HepG2 (cell line): ENCODE measurements around the gene PSMB11. TPM values are rescaled to one million over a fixed set of nuclear protein-coding genes. Genes with fewer than 3 reads are reported as not detected.

ENCODE experiments used
- BCL3 ChIP-seq: sonication (generic); formaldehyde crosslinking; IDR thresholded peaks from 2 replicates; pipeline ENCODE4 v1.5.1; 2020; ENCODE audit warnings: mild to moderate bottlenecking, missing genetic modification reagents, moderate library complexity
- DMTF1 ChIP-seq: sonication (generic); formaldehyde crosslinking; IDR thresholded peaks from 2 replicates; pipeline ENCODE4 v1.4.0; 2020; ENCODE audit warnings: mild to moderate bottlenecking, missing genetic modification reagents
- E2F5 ChIP-seq: sonication (generic); formaldehyde crosslinking; conservative IDR thresholded peaks from 2 replicates; pipeline ENCODE4 v1.4.0; 2020; ENCODE audit warnings: missing genetic modification reagents
- EP300 ChIP-seq, 3 experiments: sonication (generic) in 1 of 3; formaldehyde crosslinking in 1 of 3; IDR thresholded peaks; 2 replicates each; pipeline versions ENCODE4 v1.5.1 to v1.6.1; 2011 to 2020; ENCODE audit warnings: low read depth in 2 of 3, low read length in 2 of 3, borderline replicate concordance in 1 of 3, improper control_type of control experiment in 1 of 3, mild to moderate bottlenecking in 1 of 3, missing genetic modification reagents in 1 of 3, moderate library complexity in 1 of 3
- TOPORS ChIP-seq: sonication (generic); formaldehyde crosslinking; IDR thresholded peaks from 2 replicates; pipeline ENCODE4 v1.8.0; 2023; ENCODE audit warnings: mild to moderate bottlenecking, missing genetic modification reagents
- U2AF1 ChIP-seq: fragments of 200-400 bp; formaldehyde crosslinking; optimal IDR thresholded peaks from 2 replicates; pipeline ENCODE3; 2017; ENCODE audit warnings: mild to moderate bottlenecking, low read depth, low read length
- WIZ ChIP-seq: sonication (generic); formaldehyde crosslinking; IDR thresholded peaks from 2 replicates; pipeline ENCODE4 v1.5.1; 2020; ENCODE audit warnings: mild to moderate bottlenecking, missing genetic modification reagents
- ZFP91 ChIP-seq: sonication (generic); formaldehyde crosslinking; IDR thresholded peaks from 2 replicates; pipeline ENCODE4 v1.9.0; 2022; ENCODE audit warnings: missing genetic modification reagents, mild to moderate bottlenecking, borderline replicate concordance
- polyA plus RNA-seq, 8 experiments: library from polyadenylated mRNA; depleted of rRNA in 3 of 8; stranded (reverse) in 7 of 8; unstranded in 1 of 8; fragments of >200 nt; fragmentation: Illumina TruSeq in 4 of 8; extraction: Trizol in 4 of 8; gene quantifications; 2 replicates each; pipeline versions ENCODE4 v1.2.1 to v1.2.3, GENCODE V29; 2011 to 2016; ENCODE audit warnings: low read depth in 4 of 8, missing spikeins in 1 of 8, mixed read lengths in 1 of 8; ENCODE audit not compliant: insufficient read depth in 1 of 8
- total RNA-seq, 5 experiments: library from RNA; depleted of rRNA; stranded (reverse); fragments of >200 nt; fragmentation: Illumina TruSeq; extraction: Trizol; gene quantifications; 2 replicates each; pipeline ENCODE4 v1.2.3, GENCODE V29; 2016; ENCODE audit warnings: low read depth in 1 of 5
- TF ChIP-seq, protein P1 (sequence below): sonication (generic); formaldehyde crosslinking; IDR thresholded peaks from 2 replicates; pipeline ENCODE4 v1.9.0; 2021; ENCODE audit warnings: missing genetic modification reagents, borderline replicate concordance
- TF ChIP-seq, protein P2 (sequence below), 2 experiments: fragments of 450-650 bp in 1 of 2; sonication (generic) in 1 of 2; formaldehyde crosslinking; IDR thresholded peaks; 2 replicates each; pipeline versions ENCODE4 v1.5.0 to v1.8.0; 2020 to 2022; ENCODE audit warnings: mild to moderate bottlenecking in 1 of 2, missing genetic modification reagents in 1 of 2
- TF ChIP-seq, protein P3 (sequence below): sonication (generic); formaldehyde crosslinking; IDR thresholded peaks from 2 replicates; pipeline ENCODE4 v1.5.1; 2020; ENCODE audit warnings: missing genetic modification reagents, mild to moderate bottlenecking, borderline replicate concordance
- TF ChIP-seq, protein P4 (sequence below): sonication (generic); formaldehyde crosslinking; IDR thresholded peaks from 2 replicates; pipeline ENCODE4 v1.8.1; 2023; ENCODE audit warnings: mild to moderate bottlenecking, inconsistent platforms, moderate library complexity, missing genetic modification reagents, borderline replicate concordance

Gene PSMB11
- total and polyA plus RNA-seq, 2 of the 13 experiments (the other 11 are each of a cell fraction or from before 2014, with no cell fraction given): not detected

DNA sequence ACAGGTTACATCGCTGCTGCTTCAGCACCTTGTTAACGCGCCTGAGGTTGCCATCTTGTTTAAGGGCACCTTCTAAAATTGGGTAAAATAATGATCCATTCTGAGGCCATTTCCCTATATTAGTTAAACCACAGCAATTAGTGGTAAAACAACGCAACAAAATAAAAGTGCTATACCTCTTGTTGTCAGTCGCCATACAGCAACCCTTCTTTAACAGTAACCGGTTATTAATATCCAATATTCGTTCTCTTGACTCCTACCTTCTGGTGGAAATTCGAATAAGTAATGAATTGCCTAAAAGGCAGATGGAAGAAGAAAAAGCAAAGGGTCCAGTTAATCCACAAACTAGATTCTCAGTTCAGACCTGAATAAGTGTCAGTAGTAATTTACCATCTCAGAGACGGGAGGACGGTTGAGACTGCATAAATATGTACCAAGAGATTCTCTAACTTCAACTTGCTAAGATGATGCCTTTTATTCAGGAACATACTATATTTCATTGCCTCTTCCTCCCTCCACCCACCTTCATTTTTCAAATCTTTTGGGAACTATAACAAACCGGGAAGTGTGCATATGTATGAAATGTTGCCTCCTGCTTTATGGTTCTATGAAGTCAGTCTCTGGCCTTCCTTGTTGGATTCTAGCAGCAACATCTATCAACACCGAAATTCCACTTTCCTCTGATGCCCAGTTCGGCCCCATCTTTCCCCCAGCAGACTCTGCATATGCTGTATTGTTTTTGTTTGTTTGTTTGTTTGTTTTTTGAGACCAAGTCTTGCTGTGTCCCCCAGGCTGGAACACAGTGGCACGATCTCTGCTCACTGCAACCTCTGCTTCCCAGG is 6.5 kb upstream of the PSMB11 start (continued):
- TF ChIP-seq, protein P1, sequence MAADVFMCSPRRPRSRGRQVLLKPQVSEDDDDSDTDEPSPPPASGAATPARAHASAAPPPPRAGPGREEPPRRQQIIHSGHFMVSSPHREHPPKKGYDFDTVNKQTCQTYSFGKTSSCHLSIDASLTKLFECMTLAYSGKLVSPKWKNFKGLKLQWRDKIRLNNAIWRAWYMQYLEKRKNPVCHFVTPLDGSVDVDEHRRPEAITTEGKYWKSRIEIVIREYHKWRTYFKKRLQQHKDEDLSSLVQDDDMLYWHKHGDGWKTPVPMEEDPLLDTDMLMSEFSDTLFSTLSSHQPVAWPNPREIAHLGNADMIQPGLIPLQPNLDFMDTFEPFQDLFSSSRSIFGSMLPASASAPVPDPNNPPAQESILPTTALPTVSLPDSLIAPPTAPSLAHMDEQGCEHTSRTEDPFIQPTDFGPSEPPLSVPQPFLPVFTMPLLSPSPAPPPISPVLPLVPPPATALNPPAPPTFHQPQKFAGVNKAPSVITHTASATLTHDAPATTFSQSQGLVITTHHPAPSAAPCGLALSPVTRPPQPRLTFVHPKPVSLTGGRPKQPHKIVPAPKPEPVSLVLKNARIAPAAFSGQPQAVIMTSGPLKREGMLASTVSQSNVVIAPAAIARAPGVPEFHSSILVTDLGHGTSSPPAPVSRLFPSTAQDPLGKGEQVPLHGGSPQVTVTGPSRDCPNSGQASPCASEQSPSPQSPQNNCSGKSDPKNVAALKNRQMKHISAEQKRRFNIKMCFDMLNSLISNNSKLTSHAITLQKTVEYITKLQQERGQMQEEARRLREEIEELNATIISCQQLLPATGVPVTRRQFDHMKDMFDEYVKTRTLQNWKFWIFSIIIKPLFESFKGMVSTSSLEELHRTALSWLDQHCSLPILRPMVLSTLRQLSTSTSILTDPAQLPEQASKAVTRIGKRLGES: no peak
- TF ChIP-seq TOPORS (CRISPR knock-in tag) (no peak), U2AF1 (no peak), BCL3 (CRISPR knock-in tag) (no peak), EP300 (IDR thresholded peaks at IDR 0.05; ENCODE audit: low read depth in 2 of 2, low read length in 2 of 2) (0 out of 4 replicates have a peak, but pooled peaks of 1 of the 2 experiments have one; percentile 13), EP300 (CRISPR knock-in tag; IDR thresholded peaks at IDR 0.05; ENCODE audit: borderline replicate concordance) (no peak), WIZ (CRISPR knock-in tag) (0 out of 2 replicates have a peak, but pooled peaks have one; percentile 5), E2F5 (no peak), ZFP91 (CRISPR knock-in tag) (no peak), DMTF1 (no peak)
- TF ChIP-seq, protein P2, sequence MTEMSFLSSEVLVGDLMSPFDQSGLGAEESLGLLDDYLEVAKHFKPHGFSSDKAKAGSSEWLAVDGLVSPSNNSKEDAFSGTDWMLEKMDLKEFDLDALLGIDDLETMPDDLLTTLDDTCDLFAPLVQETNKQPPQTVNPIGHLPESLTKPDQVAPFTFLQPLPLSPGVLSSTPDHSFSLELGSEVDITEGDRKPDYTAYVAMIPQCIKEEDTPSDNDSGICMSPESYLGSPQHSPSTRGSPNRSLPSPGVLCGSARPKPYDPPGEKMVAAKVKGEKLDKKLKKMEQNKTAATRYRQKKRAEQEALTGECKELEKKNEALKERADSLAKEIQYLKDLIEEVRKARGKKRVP (CRISPR knock-in tag; IDR thresholded peaks at IDR 0.05): no peak
- TF ChIP-seq, protein P3, sequence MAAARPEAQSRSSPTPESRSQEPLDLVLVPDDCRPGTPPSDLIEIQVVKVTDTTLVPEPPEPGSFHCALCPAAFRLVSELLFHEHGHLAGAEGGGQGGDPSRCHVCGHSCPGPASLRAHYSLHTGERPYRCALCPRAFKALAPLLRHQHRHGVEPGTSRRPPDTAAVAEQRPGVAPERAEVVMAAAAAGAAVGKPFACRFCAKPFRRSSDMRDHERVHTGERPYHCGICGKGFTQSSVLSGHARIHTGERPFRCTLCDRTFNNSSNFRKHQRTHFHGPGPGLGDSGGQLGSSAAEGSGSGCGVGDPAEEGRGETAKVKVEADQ: no peak
- TF ChIP-seq, protein P4, sequence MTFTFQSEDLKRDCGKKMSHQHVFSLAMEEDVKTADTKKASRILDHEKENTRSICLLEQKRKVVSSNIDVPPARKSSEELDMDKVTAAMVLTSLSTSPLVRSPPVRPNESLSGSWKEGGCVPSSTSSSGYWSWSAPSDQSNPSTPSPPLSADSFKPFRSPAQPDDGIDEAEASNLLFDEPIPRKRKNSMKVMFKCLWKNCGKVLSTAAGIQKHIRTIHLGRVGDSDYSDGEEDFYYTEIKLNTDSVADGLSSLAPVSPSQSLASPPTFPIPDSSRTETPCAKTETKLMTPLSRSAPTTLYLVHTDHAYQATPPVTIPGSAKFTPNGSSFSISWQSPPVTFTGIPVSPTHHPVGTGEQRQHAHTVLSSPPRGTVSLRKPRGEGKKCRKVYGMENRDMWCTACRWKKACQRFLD (CRISPR knock-in tag): no peak
